ENCODE results near the gene DSTN.

Gene DSTN

DNA sequence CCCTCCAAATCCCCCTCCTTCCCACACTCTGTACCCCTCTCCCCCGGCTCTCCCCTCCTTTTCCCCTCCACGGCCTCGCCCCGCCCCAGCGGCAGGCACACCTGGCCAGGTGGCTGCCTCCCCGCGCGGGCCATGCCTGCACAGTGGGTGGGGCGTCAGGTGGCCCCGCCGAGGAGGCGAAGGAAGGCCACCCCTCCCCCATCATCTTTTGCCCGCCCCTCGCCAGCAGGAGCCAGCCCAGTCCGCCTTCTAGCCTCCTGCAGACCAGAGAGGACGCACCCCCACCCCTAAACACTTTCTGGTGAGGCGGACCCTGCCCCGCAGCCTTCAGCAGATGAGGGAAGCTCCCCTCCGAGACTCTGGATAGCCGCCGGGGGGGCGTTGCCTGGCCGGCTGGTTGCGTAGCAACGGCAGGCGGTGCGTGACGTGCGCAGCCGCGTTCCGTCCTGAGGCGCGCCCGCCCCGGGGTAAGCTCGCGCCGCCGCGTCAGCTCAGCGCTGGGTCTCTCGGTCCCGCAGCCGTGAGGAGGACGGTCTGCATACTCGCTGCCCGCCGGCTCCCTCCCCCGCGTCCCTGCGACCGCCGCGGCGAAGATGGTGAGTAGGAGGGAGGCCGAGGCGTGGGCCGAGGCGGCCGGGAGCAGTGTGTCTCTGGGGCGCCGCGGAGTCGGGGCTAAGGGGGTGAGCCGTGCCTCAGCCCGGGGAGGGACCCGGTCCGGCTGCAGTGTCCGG is at the start of gene DSTN:
DSTN (plus strand) TSS at position 460 of the 731 bp plus-strand sequence; CDS start at position 594, 134 bp downstream.
- peak; percentile 73 for DNase-seq (ENCODE audit: low read depth)

DNA sequence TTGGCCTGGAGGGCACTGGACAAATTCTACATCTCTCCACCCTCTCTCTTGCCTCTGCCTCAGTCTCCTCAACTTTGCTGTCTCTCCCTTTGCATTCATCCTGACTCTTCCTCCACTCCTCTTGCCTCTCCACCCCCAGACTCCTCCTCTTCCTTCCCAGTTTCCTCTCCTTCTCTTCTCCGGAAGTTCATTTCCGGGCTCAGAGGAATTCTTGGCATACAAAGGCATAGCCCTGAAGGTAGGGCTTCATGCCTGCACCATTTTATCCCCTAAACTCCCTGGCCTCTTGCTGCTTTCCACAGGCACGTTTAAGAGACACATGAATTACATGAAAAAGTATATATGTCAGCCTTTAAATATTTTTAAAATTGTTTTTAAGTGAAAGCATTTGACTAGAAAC is 49.3 kb upstream of the DSTN start:
- DNase-seq (ENCODE audit: low read depth) = no peak

DNA sequence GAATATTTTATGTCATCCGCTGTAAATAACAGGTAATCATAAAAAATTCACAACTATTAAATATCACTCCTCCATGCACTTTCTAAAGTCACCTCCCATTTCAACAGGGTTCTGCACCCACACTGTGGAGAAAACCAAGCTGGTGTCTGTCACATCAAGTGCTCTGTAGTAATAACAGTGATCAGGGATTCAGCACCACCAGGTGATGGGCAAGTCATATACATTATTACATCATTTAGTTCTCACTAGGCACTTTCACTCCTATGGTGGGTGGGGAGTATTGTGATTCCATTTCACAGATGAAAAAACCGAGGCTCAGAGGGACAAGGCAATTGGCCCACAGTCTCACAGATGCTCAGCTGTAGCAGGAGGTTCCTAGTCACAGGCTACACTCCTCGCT is 47.3 kb upstream of the DSTN start:
- DNase-seq (ENCODE audit: low read depth) = no peak

DNA sequence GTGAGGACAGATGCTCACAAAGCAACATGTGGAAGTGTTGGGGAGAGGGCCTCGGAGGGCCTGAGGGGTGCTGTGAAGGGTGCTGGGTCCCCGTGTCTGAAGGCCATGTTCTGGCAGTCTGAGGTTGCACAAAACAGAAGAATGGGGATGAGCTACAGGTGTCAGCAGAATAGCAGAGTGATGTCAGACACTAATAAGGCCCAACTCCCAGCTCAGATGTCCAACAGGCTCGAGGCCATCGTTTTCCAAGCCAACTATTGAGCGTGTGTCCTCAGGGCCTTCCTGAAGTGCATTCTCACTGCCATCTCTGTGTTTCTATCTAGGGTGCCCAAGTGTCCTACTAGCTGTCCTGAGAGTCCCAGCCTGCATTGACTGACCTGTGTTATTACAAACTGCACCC is 46.5 kb upstream of the DSTN start:
- DNase-seq (ENCODE audit: low read depth) = no peak

DNA sequence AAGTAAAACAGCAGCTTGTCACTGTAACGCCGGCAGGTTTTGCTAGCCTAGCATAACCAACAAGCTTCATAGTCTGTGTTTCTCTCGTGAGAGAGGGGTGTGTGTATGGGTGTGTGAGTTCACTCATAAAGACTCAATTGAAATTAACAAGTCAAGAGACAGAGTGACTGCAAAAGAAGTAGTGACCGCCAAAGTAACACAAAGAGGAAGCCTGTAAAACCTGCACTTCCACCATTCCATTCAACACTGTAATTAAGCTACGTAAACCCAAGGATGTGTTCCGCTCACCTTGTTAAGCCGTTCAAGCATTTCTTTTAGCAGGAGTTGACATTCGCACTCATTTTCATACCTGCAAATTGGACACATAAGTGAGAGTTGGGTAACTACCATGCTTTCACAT is 45.3 kb upstream of the DSTN start:
- no peak for DNase-seq (ENCODE audit: low read depth)

DNA sequence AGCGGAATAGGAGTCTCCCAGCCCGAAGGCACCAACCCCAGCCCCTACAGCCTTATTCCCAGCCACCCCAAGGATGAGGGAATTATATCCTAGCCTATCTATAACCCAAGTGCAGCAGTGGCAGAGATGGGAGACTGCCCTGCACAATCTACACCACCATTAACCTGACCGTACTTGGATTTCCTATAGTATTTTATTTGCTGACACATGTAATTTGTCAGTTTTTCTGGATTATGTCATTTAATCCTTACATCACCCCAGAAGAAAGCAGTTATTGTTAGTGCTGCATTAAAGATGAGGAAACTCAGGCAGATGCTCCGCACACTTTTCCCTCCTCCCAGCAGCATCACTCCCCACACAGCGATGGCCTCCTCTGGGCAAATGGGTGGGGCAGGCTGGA is 44.7 kb upstream of the DSTN start:
- DNase-seq (ENCODE audit: low read depth) = no peak

DNA sequence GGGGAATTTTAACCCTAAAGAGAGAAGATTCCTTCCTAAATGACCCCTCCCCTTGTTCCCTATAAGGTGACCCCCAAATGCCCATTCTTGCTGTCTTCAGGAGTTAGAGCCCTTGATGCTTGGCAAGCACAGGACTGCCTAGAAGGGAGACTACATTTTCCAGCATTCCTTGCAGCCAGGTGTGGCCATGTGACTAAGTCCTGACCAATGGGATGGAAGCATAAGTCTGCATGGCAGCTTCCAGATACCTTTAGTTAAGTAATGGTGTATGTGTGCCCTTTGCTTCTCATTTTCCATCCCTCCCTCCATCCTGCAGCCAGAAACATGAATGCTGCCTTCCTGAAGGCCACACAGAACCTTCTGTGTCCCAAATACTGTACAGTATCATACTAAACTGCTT is 44.2 kb upstream of the DSTN start:
- DNase-seq (ENCODE audit: low read depth) = no peak

DNA sequence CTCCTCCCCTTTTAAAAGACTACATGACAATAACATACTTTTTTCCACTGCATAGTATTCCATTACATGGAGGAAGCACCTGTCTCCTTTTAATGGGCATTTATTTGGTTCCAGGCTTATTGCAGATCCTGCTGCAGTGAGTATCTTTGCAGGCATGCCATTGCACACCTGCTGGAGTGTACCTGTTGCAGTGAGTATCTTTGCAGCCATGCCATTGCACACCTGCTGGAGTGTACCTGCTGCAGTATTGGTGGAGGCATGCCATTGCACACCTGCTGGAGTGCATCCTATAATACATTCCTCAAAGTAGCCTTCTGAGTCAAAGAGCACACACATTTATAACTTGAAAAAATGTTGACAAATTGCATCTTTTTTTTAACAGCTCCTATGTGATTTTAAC is 40.3 kb upstream of the DSTN start:
- no peak for DNase-seq (ENCODE audit: low read depth)

DNA sequence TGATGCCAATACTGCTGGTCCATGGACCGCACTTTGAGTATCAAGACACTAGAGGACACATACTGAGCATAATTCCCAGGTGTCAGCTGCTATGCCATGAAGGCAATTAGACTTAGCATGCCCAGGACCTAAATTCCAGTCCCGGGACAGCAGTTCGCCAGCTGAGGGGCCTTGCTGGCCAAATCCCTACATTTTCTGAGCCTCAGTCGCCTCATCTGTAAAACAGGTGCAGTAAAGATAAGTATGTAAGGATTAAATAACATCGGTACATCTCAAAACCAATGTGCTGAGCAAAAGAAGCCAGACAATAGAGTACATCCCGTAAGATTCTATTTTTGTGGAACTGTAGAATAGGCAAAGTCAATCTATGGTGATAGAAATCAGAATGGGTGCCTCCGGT is 39.7 kb upstream of the DSTN start:
- DNase-seq (ENCODE audit: low read depth) = no peak

DNA sequence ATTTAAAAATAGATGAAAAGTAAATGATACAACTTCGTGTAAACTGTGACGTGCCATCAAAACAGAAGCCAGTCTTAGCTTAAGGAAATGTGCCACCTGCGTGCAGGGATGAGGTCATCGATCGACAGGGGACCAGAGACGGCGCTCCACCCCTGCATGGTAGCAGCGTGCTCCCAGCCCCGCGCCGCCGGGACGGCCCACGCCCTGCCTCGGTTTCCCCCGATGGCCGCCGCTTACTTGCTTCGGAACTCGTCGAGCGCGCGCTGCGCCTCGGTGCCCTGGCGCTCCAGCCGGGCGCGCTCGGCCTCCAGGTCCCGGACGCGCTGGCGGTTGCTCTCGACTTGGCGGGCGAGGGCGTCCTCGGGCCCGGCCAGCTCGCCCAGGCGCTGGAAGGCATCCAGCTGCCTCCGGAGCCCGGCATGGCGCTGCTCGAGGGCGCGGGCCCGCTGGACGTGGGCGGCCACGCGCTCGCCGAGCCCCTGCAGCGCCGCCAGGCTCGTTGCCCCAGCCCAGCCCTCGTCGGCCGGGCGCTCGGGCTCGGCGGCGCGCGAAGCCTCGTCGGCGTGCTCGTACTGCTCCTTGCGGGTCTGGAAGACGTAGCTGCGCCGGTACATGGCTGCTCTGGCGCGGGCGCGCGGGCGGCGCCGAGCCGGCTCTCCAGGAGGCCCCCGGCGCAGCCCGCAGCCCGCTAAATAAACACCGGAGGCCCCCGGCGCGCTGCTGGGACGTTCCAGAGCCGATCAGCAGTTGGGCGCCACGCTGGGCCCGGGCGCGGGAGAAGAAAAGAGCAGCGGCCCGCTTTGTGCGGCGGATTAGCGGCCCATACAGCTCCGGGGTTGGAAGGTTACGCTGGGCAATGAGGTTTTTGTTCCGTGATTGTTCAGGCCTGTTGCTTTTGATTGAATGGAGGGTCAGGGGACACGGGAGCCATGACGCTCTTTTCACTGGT is 38.9 kb upstream of the DSTN start, which contains the start of gene BFSP1:
BFSP1 (minus strand) TSS at position 664 of the 949 bp plus-strand sequence; CDS start at position 614, 50 bp downstream.
- peak; percentile 4 for DNase-seq (ENCODE audit: low read depth)

DNA sequence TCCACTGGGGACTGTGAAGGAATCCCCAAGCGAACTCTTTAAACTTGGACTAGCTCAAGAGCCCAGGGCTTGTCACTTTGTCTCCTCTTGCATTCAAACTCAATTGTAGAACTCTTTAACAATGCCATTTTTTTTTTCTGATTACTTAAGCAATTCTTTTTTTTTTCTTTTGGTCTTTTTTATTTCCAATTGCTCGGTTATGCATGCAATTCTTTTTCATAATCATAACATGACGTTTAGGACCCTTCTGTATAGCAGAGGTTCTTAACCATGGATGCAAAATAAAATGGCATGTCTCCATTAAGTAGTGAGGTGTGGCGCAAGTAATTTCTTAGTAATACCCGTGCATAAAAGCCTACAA is 38.2 kb upstream of the DSTN start:
- no peak for DNase-seq (ENCODE audit: low read depth)

DNA sequence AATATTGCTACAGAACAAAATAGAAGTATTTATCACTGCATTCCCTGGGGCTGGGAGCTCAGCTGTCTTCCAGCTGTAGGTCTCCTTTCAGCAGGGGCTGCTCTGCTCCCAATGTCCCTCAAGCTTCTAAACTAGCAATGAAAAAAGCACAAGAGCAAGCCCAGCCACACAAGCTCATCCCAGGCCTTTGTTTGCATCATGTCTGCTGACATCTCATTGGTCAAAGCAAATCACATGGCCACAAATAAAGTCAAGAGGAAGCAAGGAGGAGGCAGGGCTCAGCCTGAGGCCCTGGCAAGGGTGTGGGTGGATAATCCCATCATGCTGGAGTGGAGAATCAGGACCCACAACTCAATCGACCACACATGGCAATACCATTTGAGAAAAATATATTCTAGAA is 36.5 kb upstream of the DSTN start:
- DNase-seq (ENCODE audit: low read depth) = no peak

DNA sequence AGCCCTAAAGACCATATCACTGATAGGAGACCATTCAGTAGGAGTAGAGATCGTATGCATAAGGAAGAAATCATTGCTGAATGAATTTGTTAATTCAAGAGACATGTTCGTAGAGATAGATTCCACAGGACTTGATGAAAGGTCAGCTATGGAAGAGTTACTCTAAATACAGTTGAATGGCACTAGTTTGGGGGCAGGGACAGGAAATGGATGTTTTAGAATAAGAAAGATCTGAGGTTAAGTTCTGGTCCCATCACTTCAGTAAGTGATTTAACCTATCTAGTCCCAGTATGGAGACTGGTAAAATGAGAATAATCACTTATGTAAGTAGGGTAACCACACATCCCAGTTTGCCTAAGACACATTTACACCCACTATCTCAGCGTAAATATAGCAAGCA is 35.8 kb upstream of the DSTN start:
- DNase-seq (ENCODE audit: low read depth) = no peak

DNA sequence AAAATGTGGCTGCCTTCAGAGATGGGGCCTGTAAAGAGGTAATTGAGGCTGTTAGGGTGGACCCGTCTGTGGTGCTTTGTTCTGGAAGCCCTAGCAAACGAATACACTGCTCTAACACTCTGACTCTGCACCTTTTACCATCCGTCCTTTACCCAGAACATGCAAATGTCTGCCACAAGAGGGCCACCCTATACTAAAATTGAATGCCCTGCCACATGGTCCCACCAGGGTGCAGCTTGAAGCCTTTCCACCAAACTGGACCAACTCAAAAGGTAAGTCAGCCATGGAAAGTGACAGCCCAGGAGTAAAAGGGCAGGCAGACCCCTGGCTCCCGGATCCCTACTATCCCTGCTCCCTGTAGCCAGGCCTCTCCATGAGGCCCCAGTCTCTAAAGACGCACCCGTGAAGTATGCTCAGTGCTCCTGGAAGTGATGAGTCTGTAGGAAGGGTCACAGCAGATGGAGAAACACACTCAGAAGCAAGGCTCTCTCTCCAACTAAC is 32.9 kb upstream of the DSTN start:
- DNase-seq (ENCODE audit: low read depth) = peak; percentile 44

DNA sequence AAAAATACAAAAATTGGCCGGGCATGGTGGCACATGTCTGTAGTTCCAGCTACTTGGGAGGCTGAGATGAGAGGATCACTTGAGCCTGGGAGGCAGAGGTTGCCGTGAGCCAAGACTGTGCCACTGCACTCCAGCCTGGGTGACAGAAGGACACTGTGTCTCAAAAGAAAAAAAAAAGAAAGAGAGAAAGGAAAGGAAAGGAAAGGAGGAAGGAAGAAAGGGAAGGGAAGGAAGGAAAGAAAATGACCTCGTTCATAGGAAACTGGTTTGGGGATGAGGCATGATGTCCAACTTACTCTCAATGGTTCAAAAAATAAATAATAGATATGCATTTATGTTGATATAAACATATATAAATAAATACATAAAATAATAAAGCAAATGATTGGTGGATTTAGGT is 31.9 kb upstream of the DSTN start:
- no peak for DNase-seq (ENCODE audit: low read depth)

DNA sequence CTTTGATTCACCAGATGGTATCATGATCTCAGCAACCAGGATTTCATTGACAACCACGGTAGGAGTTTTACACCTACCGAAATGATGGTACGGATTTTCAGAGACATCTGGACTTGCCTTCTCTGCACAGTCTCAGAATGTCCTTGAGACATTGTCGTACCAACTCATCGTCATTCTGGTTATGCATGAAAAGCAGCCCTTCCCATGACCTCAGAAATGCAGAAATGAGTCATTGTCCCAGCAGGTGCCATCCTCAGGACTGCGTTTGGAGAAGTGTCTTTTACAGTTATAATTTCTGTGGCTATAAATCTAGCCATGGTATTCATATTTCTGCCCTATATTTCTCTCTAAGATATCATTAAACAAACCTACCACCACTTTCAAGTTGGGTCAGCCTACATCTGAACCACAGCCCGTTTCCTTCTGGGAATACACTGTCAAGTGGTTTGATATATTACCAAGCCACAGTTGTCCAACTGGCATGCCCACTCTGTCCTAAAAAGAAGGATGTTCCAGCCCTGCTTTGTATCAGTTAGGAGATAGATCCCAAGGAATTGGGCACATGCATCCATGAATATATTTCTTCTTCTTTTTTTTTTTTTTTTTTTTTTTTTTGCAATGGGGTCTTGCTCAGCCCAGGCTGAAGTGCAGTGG is 31.2 kb upstream of the DSTN start:
- no peak for DNase-seq (ENCODE audit: low read depth)

DNA sequence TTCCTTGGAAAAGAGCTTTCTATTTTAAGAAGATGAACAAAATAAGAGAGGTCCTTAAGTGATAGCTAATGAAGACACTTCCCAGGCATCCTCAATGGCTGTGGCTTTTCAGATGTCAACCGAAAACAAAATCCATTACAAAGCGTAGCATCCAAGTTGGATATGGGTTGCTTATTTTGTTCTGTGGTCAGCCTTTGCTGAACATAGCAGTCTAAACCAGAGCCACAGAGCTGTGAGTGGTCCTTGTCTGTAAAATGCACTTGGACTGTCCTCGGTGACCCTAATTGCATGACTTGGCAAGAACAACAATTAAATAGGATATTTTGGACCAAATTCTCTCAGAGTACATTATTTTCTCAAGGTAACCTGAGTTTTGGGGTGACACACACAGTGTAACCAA is 28.3 kb upstream of the DSTN start:
- DNase-seq (ENCODE audit: low read depth) = no peak

DNA sequence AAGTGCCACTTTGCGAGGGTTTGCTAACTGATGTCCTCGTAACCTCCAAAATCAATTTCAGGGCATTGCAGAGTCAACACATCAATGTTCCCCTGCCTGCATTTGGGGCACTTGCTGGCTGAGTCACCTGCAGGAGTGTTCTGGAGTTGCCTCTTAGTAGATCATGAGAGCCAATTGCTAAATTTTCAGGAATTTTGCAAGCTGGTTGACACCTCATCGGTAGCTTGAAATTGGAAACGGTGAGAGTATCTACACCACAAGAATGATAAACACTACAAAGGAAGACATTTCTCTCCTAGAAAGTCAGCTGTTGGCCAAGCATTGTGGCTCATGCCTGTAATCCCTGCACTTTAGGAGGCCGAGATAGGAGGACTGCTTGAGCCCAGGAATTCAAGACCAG is 27.9 kb upstream of the DSTN start:
- DNase-seq (ENCODE audit: low read depth) = no peak

DNA sequence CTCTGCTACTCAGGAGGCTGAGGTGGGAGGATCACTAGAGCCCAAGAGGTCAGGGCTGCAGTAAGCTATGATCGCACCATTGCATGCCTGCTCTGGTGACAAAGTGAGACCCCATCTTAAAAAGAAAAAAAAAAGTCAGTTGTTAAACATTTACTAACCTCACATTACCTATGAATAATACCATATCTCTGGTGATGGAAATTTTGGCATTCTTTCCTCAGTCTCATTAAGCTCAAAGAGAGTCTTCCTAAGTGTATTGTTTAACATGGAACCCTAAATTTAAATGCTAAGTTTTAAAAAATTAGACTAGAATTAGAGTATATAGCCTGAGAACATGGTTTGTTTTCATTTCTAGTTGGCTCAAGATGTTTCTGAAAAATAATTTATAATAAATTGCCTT is 27.4 kb upstream of the DSTN start:
- DNase-seq (ENCODE audit: low read depth) = no peak

DNA sequence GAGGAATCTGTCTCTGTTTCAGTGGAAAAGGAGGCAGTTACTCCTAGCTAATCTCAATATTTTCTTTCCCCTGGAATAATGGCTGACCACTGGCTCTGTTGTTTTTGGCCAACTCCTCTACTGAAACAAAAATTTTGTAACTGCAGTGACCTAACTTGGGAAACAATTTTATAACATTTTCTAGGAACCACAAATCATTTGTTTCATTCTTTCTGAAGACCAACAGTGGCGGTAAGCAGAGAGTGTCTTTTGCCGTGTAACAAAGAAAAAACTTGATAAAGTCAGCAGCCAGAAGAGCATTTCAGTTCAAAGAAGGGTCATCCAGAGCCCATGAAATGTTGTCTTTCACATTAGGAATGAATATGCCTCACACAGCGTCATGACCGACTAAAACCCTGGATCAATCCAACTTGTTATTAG is 26.9 kb upstream of the DSTN start:
- DNase-seq (ENCODE audit: low read depth) = no peak

DNA sequence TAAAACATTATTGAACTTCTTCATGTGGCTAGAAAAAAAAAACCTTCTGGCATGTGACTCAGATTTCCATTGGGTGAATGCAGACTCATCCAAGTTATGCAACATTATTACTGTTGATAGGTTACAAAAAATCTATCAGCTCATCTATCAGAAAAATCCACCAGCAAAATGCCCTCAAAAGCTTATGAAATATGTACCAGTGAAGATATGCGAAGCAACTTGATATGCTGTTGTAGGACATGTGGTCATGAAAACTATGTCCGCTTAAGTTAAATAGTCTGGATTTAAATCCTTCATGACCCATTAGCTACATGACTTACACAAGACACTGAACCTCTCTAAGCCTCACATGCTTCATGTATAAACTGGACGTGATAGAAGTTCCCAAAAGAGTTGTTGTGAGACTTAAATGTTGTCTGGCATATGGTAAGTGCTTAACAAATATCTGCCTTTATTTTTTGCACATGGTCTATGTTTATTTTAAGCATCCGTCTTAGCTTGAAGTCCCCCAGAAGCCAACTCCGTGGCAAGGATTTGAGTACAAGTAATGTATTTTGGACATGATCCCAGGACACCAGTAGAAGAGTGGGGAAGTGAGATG is 26.2 kb upstream of the DSTN start:
- no peak for DNase-seq (ENCODE audit: low read depth)

DNA sequence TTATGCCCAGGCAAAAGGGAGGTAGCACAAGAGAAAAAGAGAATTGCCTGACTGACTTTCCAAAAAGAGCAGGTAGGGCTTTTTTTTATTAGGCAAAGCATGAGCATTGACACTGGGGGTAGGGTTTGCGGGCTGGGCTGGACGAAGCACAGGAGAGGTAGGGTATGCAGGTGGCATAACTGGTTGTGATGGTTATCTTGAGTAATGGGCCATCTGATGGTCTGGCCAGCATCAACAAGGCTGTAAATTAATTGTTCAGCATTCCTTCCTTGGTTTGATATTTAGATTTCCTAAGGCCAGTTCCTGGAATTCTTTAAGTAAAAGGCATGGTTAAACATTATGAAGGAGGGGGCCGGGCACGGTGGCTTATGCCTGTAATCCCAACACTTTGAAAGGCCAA is 24.7 kb upstream of the DSTN start:
- DNase-seq (ENCODE audit: low read depth) = no peak

Measured in stimulated activated CD8-positive, alpha-beta memory T cell treated with anti-CD3 and anti-CD28 coated beads, Interleukin-12 subunit alpha, Interleukin-12 subunit beta, amount 100 ng/mL, for 1 hour (primary cell).